DND-41 (cell line): ENCODE data around the gene METTL9.

Experiments
- EZH2 ChIP-seq: IDR thresholded peaks from 3 replicates; pipeline ENCODE4 v1.6.1; 2012; ENCODE audit warnings: borderline replicate concordance, low read depth, mild to moderate bottlenecking, moderate library complexity, low read length, inconsistent platforms; ENCODE audit not compliant: severe bottlenecking
- TF ChIP-seq, protein P1 (sequence below): IDR thresholded peaks from 2 replicates; pipeline ENCODE4 v1.5.1; 2012; ENCODE audit warnings: borderline replicate concordance, low read length, moderate library complexity, mild to moderate bottlenecking; ENCODE audit not compliant: poor library complexity, severe bottlenecking; ENCODE audit errors: extremely low read depth

GRCh38 chr16:21597561-21598030, 1.8 kb upstream of the METTL9 start:
- TF ChIP-seq, protein P1, sequence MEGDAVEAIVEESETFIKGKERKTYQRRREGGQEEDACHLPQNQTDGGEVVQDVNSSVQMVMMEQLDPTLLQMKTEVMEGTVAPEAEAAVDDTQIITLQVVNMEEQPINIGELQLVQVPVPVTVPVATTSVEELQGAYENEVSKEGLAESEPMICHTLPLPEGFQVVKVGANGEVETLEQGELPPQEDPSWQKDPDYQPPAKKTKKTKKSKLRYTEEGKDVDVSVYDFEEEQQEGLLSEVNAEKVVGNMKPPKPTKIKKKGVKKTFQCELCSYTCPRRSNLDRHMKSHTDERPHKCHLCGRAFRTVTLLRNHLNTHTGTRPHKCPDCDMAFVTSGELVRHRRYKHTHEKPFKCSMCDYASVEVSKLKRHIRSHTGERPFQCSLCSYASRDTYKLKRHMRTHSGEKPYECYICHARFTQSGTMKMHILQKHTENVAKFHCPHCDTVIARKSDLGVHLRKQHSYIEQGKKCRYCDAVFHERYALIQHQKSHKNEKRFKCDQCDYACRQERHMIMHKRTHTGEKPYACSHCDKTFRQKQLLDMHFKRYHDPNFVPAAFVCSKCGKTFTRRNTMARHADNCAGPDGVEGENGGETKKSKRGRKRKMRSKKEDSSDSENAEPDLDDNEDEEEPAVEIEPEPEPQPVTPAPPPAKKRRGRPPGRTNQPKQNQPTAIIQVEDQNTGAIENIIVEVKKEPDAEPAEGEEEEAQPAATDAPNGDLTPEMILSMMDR = no peak
- TF ChIP-seq EZH2 = no peak
